ENCODE measurements around the gene GLB1L. TPM values are rescaled to one million over a fixed set of nuclear protein-coding genes. Genes with fewer than 3 reads are reported as not detected.
"Not testable (repeated sequence)": the region's sequence is repeated elsewhere in the genome, so short reads cannot be mapped to it uniquely, and the experiment has no call there.

Gene GLB1L
- total RNA-seq, 1 experiment from 2014 or later = 6.9 TPM

DNA sequence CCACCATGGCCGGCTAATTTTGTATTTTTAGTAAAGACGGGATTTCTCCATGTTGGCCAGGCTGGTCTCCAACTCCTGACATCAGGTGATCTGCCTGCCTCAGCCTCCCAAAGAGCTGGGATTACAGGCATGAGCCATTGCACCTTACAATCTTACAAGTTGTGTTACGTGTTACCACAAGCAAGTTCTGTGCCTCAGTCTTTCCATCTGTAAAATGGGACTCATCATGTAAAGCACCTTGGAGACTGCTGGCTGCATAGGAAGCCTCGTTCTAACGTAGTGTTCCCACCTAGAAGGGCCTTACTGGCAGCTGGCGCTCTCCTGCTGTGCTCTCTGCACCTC lies 43.9 kb upstream of the GLB1L start:
- no peaks in the 10 kb centered on the region for H3K27me3 ChIP-seq (replicated peaks; ENCODE audit: insufficient read depth, low read depth, low read length, poor library complexity)
- ChIA-PET POLR2A (ENCODE audit: low non-redundant PET) (no interaction called here), CTCF (no interaction called here)
- no peak for DNase-seq (ENCODE audit: low spot score)
- no peak for TF ChIP-seq EZH2 (IDR thresholded peaks at IDR 0.05; ENCODE audit: borderline replicate concordance, low read depth, low read length, poor library complexity, severe bottlenecking)
- TF ChIP-seq, protein P1, sequence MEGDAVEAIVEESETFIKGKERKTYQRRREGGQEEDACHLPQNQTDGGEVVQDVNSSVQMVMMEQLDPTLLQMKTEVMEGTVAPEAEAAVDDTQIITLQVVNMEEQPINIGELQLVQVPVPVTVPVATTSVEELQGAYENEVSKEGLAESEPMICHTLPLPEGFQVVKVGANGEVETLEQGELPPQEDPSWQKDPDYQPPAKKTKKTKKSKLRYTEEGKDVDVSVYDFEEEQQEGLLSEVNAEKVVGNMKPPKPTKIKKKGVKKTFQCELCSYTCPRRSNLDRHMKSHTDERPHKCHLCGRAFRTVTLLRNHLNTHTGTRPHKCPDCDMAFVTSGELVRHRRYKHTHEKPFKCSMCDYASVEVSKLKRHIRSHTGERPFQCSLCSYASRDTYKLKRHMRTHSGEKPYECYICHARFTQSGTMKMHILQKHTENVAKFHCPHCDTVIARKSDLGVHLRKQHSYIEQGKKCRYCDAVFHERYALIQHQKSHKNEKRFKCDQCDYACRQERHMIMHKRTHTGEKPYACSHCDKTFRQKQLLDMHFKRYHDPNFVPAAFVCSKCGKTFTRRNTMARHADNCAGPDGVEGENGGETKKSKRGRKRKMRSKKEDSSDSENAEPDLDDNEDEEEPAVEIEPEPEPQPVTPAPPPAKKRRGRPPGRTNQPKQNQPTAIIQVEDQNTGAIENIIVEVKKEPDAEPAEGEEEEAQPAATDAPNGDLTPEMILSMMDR (conservative IDR thresholded peaks at IDR 0.05; ENCODE audit: low read depth, low read length) = no peak
- BruUV-seq (replicated peaks) = no TSS peak
- no peak overlapping the region for H3K27ac ChIP-seq (ENCODE audit: low read depth, low read length, poor library complexity, severe bottlenecking)
- no peak overlapping the region for H3K4me3 ChIP-seq (ENCODE audit: low read depth, low read length, poor library complexity, severe bottlenecking)
- H3K9me3 ChIP-seq (ENCODE audit: low read depth, low read length, poor library complexity, severe bottlenecking) = no peaks in the 10 kb centered on the region
- peaks cover 7% of the 10 kb centered on the region for H3K4me1 ChIP-seq (ENCODE audit: insufficient read depth, low read length, poor library complexity, severe bottlenecking)
- H3K36me3 ChIP-seq (ENCODE audit: insufficient read depth, low read length, poor library complexity, severe bottlenecking) = peaks cover 2% of the 10 kb centered on the region
- intact Hi-C loops (cut with micrococcal nuclease; ENCODE audit: unreplicated experiment) = no loop called here

DNA sequence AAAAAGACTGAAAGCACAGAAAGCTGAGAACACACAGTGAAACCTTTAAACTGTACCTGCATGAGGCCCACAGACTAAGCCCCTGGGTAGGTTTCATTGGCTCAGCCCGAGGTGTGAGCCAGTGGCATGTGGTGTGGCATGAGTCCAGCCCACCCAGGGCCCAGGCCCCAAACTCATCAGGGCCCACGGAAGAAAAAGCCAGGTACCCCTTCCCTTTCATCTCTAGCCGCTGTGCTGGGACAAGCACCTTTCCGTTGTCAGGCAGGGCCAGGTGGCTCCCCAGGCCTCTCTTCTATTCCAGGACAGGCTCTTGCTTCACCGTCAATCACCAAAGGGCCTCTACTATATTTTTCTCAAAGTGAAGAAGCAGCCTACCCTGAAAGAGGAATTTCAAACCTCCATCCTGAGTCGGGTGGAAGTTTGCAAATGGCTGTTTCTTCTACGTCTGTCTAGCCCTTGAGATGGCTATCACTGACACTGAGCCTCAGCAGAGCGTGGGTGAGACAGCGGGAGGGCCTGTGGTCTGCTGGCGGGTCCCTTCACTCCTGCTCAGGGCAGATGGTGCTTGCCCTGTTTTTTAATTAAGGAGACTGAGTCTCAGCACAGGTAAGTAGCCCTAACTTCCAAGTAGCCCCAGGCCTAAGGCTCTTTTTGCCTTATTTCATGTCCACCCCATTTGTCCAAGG lies 42.5 kb upstream of the GLB1L start:
- ChIA-PET POLR2A (ENCODE audit: low non-redundant PET) (no interaction called here), CTCF (no interaction called here)
- Histone ChIP-seq H3K27ac (ENCODE audit: low read depth, low read length, poor library complexity, severe bottlenecking) (no peak overlapping the region), H3K27me3 (replicated peaks; ENCODE audit: insufficient read depth, low read depth, low read length, poor library complexity) (no peaks in the 10 kb centered on the region), H3K4me3 (ENCODE audit: low read depth, low read length, poor library complexity, severe bottlenecking) (no peak overlapping the region), H3K4me1 (ENCODE audit: insufficient read depth, low read length, poor library complexity, severe bottlenecking) (peaks cover 7% of the 10 kb centered on the region), H3K36me3 (ENCODE audit: insufficient read depth, low read length, poor library complexity, severe bottlenecking) (peaks cover 2% of the 10 kb centered on the region), H3K9me3 (ENCODE audit: low read depth, low read length, poor library complexity, severe bottlenecking) (no peaks in the 10 kb centered on the region)
- no peak for DNase-seq (ENCODE audit: low spot score)
- BruUV-seq (replicated peaks) = no TSS peak
- no peak for TF ChIP-seq EZH2 (IDR thresholded peaks at IDR 0.05; ENCODE audit: borderline replicate concordance, low read depth, low read length, poor library complexity, severe bottlenecking)
- TF ChIP-seq, protein P1 (conservative IDR thresholded peaks at IDR 0.05; ENCODE audit: low read depth, low read length) = no peak
- intact Hi-C loops (cut with micrococcal nuclease; ENCODE audit: unreplicated experiment) = no loop called here

DNA sequence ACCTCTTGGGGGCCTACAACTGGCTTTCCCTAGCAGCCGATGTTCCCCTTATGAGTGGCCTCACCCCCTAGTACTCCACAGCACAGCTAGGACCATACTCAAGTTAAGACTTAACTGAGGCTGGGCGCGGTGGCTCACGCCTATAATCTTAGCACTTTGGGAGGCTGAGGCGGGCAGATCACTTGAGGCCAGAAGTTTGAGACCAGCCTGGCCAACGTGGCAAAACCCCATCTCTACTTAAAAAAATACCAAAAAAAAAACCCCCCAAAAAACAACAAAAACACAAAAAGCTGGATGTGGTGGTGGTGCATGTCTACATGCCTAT lies 41.8 kb upstream of the GLB1L start:
- POLR2A ChIA-PET (ENCODE audit: low non-redundant PET); H3K27ac ChIP-seq (ENCODE audit: low read depth, low read length, poor library complexity, severe bottlenecking); intact Hi-C loops (cut with micrococcal nuclease; ENCODE audit: unreplicated experiment); H3K27me3 ChIP-seq (replicated peaks; ENCODE audit: insufficient read depth, low read depth, low read length, poor library complexity); H3K4me1 ChIP-seq (ENCODE audit: insufficient read depth, low read length, poor library complexity, severe bottlenecking); DNase-seq (ENCODE audit: low spot score); H3K36me3 ChIP-seq (ENCODE audit: insufficient read depth, low read length, poor library complexity, severe bottlenecking); CTCF ChIA-PET; H3K4me3 ChIP-seq (ENCODE audit: low read depth, low read length, poor library complexity, severe bottlenecking); H3K9me3 ChIP-seq (ENCODE audit: low read depth, low read length, poor library complexity, severe bottlenecking); BruUV-seq (replicated peaks): not testable (repeated sequence)

DNA sequence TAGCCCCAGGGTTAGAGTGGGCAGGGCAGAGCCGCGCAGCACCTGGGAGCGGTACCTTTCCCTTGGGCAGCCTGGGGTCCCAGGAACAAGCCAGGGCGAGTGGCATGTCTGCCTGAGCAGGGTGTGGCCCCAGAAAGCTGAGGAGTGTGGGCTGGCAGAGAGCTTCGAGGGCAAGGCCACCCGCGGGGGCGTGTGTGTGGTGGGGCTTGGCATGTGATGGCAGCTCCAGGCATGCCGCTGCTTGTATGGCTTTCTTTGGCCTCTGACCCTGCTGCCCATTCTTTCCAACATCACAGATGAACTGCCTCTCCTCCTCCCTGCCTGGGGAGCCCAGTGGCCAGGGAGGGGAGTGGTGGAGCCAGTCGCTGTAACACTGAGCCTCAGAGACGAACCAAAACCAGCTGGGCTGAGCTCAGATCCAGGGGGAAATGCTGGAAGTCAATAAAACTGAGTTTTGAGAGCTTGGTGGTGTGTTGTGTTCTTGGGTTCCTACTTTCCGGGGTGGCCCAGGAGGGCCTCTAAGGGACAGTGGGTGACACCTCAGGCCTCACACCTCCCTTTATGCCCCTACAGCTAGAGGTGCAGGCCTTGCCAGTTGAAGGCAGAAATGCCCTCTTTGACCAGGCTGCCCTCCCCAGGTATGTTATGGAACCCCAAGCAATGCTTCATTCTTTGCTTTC lies 41.3 kb upstream of the GLB1L start:
- TF ChIP-seq, protein P1 (conservative IDR thresholded peaks at IDR 0.05; ENCODE audit: low read depth, low read length) = no peak
- TF ChIP-seq EZH2 (IDR thresholded peaks at IDR 0.05; ENCODE audit: borderline replicate concordance, low read depth, low read length, poor library complexity, severe bottlenecking) = no peak

More for the DNA sequence above, 41.3 kb upstream of the GLB1L start:
- TSS peak; percentile 81 for BruUV-seq (replicated peaks)
- Histone ChIP-seq H3K36me3 (ENCODE audit: insufficient read depth, low read length, poor library complexity, severe bottlenecking) (peaks cover 2% of the 10 kb centered on the region), H3K4me1 (ENCODE audit: insufficient read depth, low read length, poor library complexity, severe bottlenecking) (peaks cover 7% of the 10 kb centered on the region), H3K9me3 (ENCODE audit: low read depth, low read length, poor library complexity, severe bottlenecking) (no peaks in the 10 kb centered on the region), H3K4me3 (ENCODE audit: low read depth, low read length, poor library complexity, severe bottlenecking) (no peak overlapping the region), H3K27me3 (replicated peaks; ENCODE audit: insufficient read depth, low read depth, low read length, poor library complexity) (no peaks in the 10 kb centered on the region), H3K27ac (ENCODE audit: low read depth, low read length, poor library complexity, severe bottlenecking) (no peak overlapping the region)
- ChIA-PET POLR2A (ENCODE audit: low non-redundant PET) (interaction anchor here (0.6 kb wide), 1 partner anchor 31 kb away, joined by 3 read pairs; no protein-coding TSS in a partner anchor), CTCF (interaction anchor here (1.3 kb wide), 1 partner anchor 8 kb away, joined by 3 read pairs; no protein-coding TSS in a partner anchor)
- intact Hi-C loops (cut with micrococcal nuclease; ENCODE audit: unreplicated experiment) = no loop called here
- DNase-seq (ENCODE audit: low spot score) = no peak
